Erythroblast (primary cell): ENCODE results near the gene SLC1A3.

Experiments
- GATA1 ChIP-seq: IDR thresholded peaks from 2 replicates; pipeline ENCODE4 v1.6.1; 2011; ENCODE audit warnings: low read depth, mild to moderate bottlenecking, control low read depth, low read length, moderate library complexity
- POLR2A ChIP-seq: IDR thresholded peaks from 2 replicates; pipeline ENCODE4 v1.6.1; 2011; ENCODE audit warnings: mild to moderate bottlenecking, low read length

DNA sequence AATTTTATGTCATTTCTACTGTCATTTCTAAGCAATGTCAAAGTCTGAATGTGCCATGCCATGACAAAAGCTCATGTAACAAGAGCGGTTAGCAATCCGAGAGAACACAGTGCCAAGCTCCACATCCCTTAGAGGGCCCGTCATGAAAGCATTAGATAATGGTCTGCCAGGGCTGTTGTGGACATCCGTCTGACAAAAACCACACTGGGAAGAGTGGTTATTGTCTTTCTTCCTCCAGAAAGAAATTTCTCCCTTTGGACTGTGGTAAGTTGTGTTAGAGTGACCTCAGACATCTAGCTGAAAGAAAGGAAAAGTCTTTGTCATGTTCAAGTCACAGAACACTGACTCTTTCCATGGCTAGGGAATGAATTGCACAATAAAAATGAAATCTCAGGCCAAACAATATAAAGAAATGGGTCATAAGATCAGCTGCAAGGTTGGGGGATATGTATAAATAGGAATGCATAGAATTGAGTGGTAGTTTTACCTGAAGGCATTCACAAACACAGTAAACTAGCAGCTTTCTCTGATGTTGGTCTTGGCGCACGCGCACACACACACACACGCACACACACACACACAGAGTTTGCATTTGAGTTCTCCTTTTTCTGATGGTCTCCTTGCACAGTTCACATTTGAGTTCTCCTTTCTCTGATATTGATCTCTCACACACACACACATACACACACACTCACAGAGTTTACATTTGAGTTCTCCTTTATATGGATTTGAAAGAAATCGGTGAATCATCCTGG lies 5.3 kb downstream of the SLC1A3 start:
- TF ChIP-seq POLR2A (no peak), GATA1 (no peak)
